HG03175 (cell line): ENCODE results near the gene G6PD.
"Not testable (repeated sequence)": the region's sequence is repeated elsewhere in the genome, so short reads cannot be mapped to it uniquely, and the experiment has no call there.

Experiments used
- ATAC-seq: cut with Tn5 transposase; IDR thresholded peaks from one replicate; pipeline ENCODE4 v1.9.1; 2021; ENCODE audit warnings: mild to moderate bottlenecking, moderate library complexity; ENCODE audit not compliant: unreplicated experiment

Gene G6PD

GRCh38 chrX:154545673-154546274 lies 872 bp downstream of the G6PD start:
- no peak for ATAC-seq

GRCh38 chrX:154542723-154543424 lies 3.8 kb downstream of the G6PD start:
- no peak for ATAC-seq

DNA sequence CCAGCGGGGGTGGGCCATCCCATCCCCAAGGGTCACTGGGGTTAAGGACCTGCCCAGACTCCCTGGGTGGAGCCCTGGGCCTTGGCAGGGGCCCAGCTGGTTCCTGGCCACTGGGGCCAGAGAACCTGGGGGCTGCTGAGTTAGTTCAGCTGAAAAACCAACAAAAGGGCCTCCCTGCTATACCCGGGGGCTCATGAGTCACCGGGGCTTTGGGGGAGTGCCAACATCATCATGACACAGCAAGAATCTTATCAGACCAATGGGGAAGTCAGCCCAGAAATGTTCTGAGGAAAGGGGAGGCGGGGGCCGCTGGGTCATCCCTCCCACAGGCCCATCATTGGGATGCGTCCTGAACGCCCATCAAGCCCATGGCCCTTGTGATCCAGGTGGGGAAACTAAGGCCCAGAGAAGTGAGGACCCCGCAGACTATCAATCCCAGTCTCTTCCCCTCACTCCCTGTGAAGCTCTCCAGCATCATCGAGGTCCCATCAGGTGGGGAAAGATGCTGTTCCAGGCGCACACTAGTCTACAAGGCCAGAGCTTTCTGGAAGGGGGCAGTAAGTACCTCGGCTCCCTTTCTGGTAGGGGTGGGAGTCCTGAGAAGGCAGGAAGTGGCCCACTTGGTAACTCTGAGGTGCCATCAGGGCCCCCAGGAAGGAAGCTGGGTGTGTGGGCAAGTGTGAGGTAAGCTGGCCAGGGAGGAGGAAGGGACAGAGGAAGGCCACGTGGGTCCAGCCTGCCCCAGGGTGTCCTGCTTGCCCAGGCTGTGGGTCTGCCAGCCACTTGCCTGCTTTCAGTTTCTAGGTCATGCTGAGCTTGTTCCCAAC lies 4.5 kb downstream of the G6PD start:
- no peak for ATAC-seq

- ATAC-seq: no peak
Observed at GRCh38 chrX:154541589-154541895, 5.1 kb downstream of the G6PD start.

DNA sequence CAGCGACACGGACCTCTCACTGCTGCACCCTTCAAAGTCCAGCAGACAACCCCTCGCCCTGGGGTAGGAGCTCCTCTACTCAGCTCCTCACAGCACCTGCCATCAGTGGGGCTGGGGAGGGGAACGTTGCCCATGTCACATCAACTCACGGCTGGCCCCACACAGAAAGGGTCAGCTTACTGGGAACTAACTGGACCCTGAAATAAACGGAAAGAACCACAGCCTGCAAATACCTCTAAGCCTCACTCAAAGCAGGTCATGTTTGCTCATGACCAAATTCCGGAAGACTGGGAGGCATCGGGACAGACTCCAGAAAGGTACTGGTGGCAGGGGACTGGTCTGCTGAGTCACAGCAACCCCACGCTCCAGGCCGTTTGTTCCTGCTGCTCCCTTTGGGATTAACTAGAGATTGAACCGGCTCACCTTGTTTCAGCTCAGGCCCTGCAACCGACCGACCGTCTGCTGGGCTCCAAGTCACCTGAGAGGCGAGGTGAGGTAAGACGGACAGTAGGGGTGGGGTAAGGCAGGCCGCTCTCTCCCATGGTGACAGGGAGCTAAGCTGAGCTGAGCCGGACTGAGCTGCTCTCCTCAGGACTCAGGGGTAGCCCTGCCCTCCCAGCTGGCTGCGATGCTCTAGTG lies 5.6 kb downstream of the G6PD start:
- ATAC-seq: no peak

DNA sequence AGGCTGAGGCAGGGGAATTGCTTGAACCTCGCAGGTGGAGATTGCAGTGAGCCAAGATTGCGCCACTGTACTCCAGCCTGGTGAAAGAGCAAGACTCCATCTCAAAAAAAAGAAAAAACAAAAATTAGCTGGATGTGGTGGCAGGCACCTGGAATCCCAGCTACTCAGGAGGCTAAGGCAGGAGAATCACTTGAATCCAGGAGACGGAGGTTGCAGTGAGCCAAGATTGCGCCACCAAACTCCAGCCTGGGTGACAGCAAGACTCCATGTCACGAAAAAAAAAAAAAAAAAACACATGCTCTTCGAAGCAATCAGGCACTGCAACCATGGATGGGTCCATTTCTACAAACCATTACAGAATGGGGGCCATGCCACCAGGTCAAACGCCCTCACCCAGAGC lies 6.3 kb downstream of the G6PD start:
- ATAC-seq: not testable (repeated sequence)

GRCh38 chrX:154539077-154539476 lies 7.6 kb downstream of the G6PD start:
- no peak for ATAC-seq

GRCh38 chrX:154535892-154536291 lies 10.8 kb downstream of the G6PD start:
- ATAC-seq: no peak

GRCh38 chrX:154534526-154535322 lies 11.9 kb downstream of the G6PD start:
- peak; percentile 80 for ATAC-seq

DNA sequence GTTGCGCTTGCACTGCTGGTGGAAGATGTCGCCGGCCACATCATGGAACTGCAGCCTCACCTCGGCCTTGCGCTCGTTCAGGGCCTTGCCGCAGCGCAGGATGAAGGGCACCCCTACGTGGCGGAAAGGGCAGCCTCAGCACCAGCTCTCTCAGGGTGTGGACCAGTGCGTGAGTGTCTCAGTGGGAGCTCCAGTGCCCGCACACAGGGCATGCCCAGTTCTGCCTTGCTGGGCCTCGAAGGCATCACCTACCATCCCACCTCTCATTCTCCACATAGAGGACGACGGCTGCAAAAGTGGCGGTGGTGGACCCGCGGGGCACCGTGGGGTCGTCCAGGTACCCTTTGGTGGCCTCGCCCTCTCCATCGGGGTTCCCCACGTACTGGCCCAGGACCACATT lies 14.0 kb downstream of the G6PD start:
- ATAC-seq: no peak

DNA sequence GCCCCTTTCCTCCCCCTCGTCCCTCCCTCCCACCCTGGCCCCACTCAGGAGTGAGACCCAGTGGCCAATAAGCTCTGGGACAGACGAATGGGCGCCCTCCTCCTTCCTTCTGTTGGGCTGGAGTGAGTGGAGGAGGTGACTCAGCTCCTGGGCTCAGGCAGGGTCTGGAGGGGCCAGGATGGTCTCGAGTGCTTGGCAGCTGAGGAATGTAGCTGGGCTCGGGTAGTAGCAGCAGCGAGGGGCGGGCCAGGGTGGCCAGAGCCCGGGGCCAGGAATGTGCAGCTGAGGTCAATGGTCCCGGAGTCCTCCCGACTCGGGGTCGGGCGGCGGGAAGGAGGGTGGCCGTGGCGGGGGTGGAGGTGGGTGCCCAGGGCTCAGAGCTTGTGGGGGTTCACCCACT lies 15.0 kb downstream of the G6PD start:
- ATAC-seq: no peak

DNA sequence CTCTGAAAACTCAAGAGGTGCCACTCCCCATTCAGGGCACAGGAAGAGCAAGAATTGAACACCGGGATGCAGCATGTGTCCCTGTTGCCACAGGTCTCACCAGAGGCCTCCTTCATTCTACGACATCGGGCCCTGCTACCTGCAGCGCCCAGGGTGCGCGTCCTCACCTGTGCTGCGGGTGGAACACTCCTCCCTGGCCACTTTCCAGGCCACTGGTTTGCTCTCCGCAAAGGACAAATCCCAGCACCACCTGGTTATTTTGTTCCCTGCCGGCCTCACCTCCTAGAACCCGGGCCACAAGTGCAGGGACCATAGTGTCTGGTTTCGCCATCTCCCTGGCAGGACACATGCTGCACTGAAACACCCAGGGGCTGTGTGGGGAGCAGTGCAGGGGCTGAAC lies 16.4 kb downstream of the G6PD start:
- ATAC-seq: no peak

GRCh38 chrX:154529206-154529612 lies 17.4 kb downstream of the G6PD start:
- no peak for ATAC-seq

GRCh38 chrX:154526901-154527675 lies 19.6 kb downstream of the G6PD start:
- peak; percentile 76 for ATAC-seq

DNA sequence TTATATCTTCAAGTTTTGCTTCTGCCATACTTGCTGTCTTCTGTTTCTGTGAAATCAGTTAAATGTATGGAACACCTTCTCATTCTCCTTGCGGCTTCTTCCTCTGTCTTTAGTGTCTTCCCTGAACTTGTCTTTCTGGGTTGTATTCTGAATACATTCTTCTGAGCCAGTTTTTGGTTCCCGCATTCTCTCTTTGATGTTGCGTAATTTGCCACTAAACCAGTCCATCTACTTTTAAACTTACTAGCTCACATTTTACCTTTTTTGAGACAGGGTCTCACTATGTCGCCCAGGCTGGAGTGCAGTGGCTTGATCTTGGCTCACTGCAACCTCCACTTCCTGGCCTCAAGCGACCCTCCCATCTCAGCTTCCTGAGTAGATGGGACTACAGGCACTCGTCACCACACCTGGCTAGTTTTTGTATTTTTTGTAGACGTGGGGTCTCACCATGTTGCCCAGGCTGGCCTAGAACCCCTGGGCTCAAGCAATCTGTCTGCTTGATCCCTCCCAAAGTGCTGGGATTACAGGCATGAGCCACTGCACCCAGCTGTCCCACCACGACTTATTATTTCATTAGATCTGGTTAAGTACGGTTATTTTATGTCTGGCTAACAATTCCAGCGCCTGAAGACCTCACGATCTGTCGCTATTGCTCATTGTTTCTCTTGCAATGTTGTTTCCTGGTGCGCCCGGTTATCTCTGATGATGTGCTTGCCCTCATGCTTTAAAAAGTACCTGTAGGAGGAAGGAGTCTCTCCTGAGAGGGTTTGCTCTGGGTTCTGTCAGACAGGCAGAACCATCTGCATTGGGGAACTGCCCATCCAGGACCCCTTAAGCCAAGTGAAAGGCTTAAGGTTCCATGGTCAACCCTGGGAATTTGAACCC lies 20.8 kb downstream of the G6PD start:
- no peak for ATAC-seq

- no peak for ATAC-seq
Observed at GRCh38 chrX:154519389-154519788, 27.3 kb downstream of the G6PD start.

- no peak for ATAC-seq
Observed at GRCh38 chrX:154517101-154517781, 29.4 kb downstream of the G6PD start.

GRCh38 chrX:154516656-154517100 lies 30.0 kb downstream of the G6PD start:
- no peak for ATAC-seq
